Stimulated activated CD4-positive, alpha-beta T cell treated with anti-CD3 and anti-CD28 coated beads, Interleukin-1b, Interleukin-23, amount 100 ng/mL, for 4 hours (primary cell): ENCODE results near the gene ZNF606.

ENCODE experiments used
- DNase-seq, 2 donors: peaks; one replicate each; pipeline ENCODE4 v3.0.0-alpha.2; 2020; ENCODE audit warnings: low read depth in 2 of 2

Gene ZNF606

GRCh38 chr19:57934820-57935665, 67.6 kb downstream of the ZNF606 start, which contains the start of gene ZNF418:
Gene ZNF418, minus strand, starts transcription at chr19:57935402. Its CDS starts 1,580 bp downstream, at chr19:57933822.
- DNase-seq, result no peak

DNA sequence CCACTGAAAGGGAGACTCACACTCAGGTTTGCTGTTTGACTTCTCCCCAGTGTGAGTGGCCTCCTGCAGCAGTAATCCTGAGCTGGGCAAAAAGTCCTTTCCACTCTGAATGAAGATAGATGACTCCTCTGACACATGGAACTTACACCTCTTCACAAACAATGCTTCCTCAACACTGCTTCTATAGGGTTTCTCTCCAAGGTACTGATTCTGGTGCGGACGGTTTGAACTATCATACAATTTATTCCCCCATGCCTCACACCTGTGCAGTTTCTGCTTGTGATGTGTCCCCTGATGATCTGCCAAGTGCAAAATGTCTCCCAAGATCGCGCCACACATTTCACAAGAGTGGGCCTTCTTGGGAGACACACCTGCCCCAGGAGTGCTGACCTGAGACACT, 75.0 kb downstream of the ZNF606 start:
- DNase-seq, result no peak
